HG03432 (cell line): Measurements from ENCODE around the gene ATP9B.
"Not testable (repeated sequence)": the region's sequence is repeated elsewhere in the genome, so short reads cannot be mapped to it uniquely, and the experiment has no call there.

Experiments used
- ATAC-seq: cut with Tn5 transposase; IDR thresholded peaks from one replicate; pipeline ENCODE4 v1.9.1; 2021; ENCODE audit warnings: mild to moderate bottlenecking, moderate library complexity; ENCODE audit not compliant: unreplicated experiment

The ATP9B gene

GRCh38 chr18:79275461-79275860 lies 206.3 kb downstream of the ATP9B start:
- ATAC-seq = no peak

GRCh38 chr18:79275992-79276391 lies 206.8 kb downstream of the ATP9B start:
- no peak for ATAC-seq

GRCh38 chr18:79278896-79279295 lies 209.7 kb downstream of the ATP9B start:
- no peak for ATAC-seq

GRCh38 chr18:79283131-79283810 lies 214.1 kb downstream of the ATP9B start:
- ATAC-seq = no peak

GRCh38 chr18:79283929-79284328 lies 214.7 kb downstream of the ATP9B start:
- ATAC-seq = no peak

GRCh38 chr18:79285191-79285590 lies 216.0 kb downstream of the ATP9B start:
- not testable (repeated sequence) for ATAC-seq

- not testable (repeated sequence) for ATAC-seq
Measured at GRCh38 chr18:79290409-79290808, 221.2 kb downstream of the ATP9B start.

GRCh38 chr18:79290876-79291275 lies 221.7 kb downstream of the ATP9B start:
- no peak for ATAC-seq

- no peak for ATAC-seq
Measured at GRCh38 chr18:79294235-79294634, 225.0 kb downstream of the ATP9B start.

GRCh38 chr18:79299272-79299671 lies 230.1 kb downstream of the ATP9B start:
- ATAC-seq = no peak

GRCh38 chr18:79299711-79300110 lies 230.5 kb downstream of the ATP9B start:
- no peak for ATAC-seq

- ATAC-seq = no peak
Measured at GRCh38 chr18:79300413-79300812, 231.2 kb downstream of the ATP9B start.

- no peak for ATAC-seq
Measured at GRCh38 chr18:79302120-79302519, 232.9 kb downstream of the ATP9B start.

- no peak for ATAC-seq
Measured at GRCh38 chr18:79305911-79306310, 236.7 kb downstream of the ATP9B start.

GRCh38 chr18:79309614-79310358 lies 240.6 kb downstream of the ATP9B start:
- ATAC-seq = no peak

GRCh38 chr18:79314838-79315388 lies 245.7 kb downstream of the ATP9B start:
- ATAC-seq = no peak

GRCh38 chr18:79315596-79315995 lies 246.4 kb downstream of the ATP9B start:
- ATAC-seq = no peak

GRCh38 chr18:79317703-79318102 lies 248.5 kb downstream of the ATP9B start:
- ATAC-seq = no peak

GRCh38 chr18:79318142-79318673 lies 249.0 kb downstream of the ATP9B start:
- no peak for ATAC-seq

GRCh38 chr18:79320216-79320850 lies 251.1 kb downstream of the ATP9B start:
- no peak for ATAC-seq

- ATAC-seq = no peak
Measured at GRCh38 chr18:79321625-79322405, 252.6 kb downstream of the ATP9B start.
